ENCODE results near the gene LCE2B.
A peak's percentile ranks its signal among the peaks of the same experiment; 100 is the strongest.
"Not testable (repeated sequence)": the region's sequence is repeated elsewhere in the genome, so short reads cannot be mapped to it uniquely, and the experiment has no call there.

LCE2B gene, protein sequence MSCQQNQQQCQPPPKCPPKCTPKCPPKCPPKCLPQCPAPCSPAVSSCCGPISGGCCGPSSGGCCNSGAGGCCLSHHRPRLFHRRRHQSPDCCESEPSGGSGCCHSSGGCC

DNA sequence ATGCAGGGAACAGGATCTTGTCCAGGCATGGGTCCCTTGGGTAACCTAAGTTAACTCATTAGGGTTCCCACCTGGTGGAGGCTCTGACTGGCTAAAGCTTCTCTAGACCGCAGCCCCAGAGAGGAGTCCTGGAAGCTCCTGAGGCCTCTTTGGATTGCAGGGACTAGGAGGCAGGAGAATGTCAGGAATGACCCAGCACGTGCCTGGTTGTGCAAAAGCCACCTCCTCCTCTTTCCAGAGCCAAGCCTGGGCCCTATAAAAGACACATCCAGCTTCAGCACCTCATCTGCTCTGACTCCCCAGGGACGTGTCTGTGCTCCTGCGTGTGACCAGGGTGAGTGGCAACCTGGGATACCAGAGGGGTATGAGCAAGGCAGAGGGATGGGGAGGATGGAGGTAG, at the start of gene LCE2B:
Gene LCE2B, plus strand, starts transcription at position 301 of the 400 bp plus-strand sequence. CDS start 721 bp downstream, outside the sequence.
- DNase-seq (ENCODE audit: low read depth in 1 of 2, low spot score in 1 of 2); in situ Hi-C loops (cut with HindIII; ENCODE audit: low pct_unique_long_range_greater_than_20kb, low sequenced_read_pairs): not testable (repeated sequence)

DNA sequence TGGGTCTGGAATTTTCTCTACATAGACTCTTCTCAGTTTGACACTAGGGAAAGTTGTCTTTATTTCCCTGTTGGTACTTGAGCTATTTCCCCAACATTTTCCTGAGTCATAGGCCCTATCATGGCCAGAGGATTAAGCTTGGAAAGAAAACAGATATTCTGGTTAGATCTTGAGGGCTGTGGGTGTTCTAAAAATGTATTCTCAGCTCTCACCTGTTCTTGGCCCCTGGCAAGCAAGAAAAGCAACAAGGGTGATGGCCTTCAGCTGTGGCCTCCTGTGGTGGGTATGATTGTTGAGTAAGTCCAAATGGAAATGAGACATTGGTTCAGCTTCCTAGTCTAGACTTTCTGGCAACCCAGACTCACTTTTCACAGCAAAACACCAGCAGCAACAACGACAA, 45.6 kb upstream of the LCE2B start:
- no peak for DNase-seq (ENCODE audit: low read depth in 1 of 2, low spot score in 1 of 2)
- in situ Hi-C loops (cut with HindIII; ENCODE audit: low pct_unique_long_range_greater_than_20kb, low sequenced_read_pairs), result no loop called here
- no peak for TF ChIP-seq JUND (IDR thresholded peaks at IDR 0.05; ENCODE audit: low read depth)

DNA sequence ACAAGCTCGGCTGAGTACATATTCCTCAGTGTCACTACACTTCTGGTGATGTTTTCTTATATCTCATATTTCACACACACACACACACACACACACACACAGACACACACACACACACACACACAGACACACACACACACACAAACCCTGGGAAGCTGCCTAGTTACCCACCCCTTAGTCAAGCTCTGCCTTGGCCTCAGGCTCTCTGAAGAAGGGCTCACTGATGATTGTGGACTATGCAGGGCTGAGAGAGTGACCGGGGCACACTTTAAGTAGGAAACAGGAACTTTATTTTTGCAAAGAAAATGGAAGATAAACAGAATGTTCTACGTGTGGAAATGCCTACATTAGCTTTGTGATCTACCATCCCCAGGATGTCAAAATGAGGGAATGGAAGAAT, 42.0 kb upstream of the LCE2B start:
- DNase-seq (ENCODE audit: low read depth in 1 of 2, low spot score in 1 of 2), result no peak
- TF ChIP-seq JUND (IDR thresholded peaks at IDR 0.05; ENCODE audit: low read depth), result no peak
- in situ Hi-C loops (cut with HindIII; ENCODE audit: low pct_unique_long_range_greater_than_20kb, low sequenced_read_pairs), result no loop called here

DNA sequence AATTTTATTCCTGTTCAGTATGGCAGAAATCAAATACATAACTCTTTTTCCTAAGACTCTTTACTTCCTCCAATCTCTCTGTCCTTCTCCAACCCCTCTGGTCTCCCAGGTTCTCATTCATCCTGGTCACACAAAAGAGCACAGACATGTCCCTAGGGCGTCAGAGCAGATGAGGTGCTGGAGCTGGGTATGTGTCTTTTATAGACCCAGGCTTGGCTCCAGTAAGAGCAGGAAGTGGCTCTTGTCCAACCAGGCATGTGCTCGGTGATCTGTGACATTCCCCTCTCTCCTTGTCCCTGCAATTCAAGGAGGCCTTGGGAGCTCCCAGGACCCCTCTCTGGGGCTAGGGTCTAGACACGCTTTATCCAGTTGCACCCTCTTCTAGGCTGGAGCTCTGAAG, 40.8 kb upstream of the LCE2B start:
- TF ChIP-seq JUND (IDR thresholded peaks at IDR 0.05; ENCODE audit: low read depth), result no peak
- DNase-seq (ENCODE audit: low read depth in 1 of 2, low spot score in 1 of 2), result peak in 1 of 2 experiments; percentile 57
- in situ Hi-C loops (cut with HindIII; ENCODE audit: low pct_unique_long_range_greater_than_20kb, low sequenced_read_pairs), result no loop called here

DNA sequence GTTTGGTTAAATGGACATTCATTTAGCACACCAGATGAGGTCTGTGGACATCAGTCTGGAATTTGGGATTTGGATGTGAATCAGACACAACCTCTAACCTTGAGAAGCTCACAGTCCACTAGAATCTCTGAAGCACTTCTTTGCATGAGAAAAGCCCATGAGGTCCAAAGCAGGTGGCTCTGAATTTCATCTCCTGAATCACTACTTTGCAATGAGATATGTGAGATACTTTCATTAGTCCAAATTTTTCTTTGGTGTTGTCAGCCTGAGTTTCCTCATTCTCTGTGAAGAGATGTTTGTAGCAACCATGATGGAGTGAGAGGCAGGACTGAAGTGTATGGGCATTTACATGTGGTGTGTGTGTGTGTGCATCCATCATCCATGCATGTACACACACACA, 39.3 kb upstream of the LCE2B start:
- in situ Hi-C loops (cut with HindIII; ENCODE audit: low pct_unique_long_range_greater_than_20kb, low sequenced_read_pairs), result no loop called here
- no peak for TF ChIP-seq JUND (IDR thresholded peaks at IDR 0.05; ENCODE audit: low read depth)

DNA sequence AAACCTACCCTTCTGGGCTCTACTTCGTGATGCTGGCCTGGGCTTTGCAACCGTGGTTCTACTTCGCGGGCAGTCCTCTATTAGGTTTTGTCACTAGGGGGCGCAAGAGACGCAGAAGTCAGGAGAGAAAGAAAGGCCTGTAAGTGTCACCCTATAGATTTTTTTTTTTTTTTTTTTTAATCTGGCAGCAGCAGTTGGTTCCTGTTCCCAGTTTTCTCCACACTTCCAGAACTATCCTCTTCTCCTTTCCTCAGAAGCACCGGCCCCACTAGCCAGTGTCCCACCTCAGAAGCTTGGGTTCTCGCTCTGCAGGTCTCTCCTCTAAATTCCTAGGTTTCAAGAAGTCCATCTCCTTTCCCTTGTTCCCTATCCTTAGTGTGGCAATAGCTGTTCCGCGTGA, 31.8 kb upstream of the LCE2B start:
- in situ Hi-C loops (cut with HindIII; ENCODE audit: low pct_unique_long_range_greater_than_20kb, low sequenced_read_pairs), result no loop called here
- peak; percentile 56 to 88 for DNase-seq (ENCODE audit: low read depth in 1 of 2, low spot score in 1 of 2)

More for the DNA sequence above, 39.3 kb upstream of the LCE2B start:
- DNase-seq (ENCODE audit: low read depth in 1 of 2, low spot score in 1 of 2), result no peak

DNA sequence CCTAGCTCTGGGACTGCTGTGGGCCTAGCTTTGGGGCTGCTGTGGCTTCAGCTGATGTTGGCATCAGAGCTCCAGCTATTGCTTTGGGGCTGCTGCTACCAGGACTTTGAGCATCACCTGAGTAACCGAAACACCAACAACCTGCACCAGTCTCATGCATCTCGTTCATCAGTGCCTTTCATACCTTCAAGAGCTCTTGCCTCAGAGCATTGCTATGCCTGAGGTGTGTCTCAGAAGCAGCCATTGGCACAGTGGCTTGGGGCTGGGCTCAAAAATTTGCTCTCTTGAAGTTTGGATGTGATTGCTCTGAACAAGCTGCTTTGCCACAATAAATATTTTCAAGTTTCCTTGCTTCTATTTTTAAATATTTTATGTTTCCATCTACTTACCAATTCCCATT, 29.5 kb upstream of the LCE2B start:
- TF ChIP-seq JUND (IDR thresholded peaks at IDR 0.05; ENCODE audit: low read depth), result no peak
- in situ Hi-C loops (cut with HindIII; ENCODE audit: low pct_unique_long_range_greater_than_20kb, low sequenced_read_pairs), result no loop called here
- no peak for DNase-seq (ENCODE audit: low read depth in 1 of 2, low spot score in 1 of 2)

More for the DNA sequence above, 31.8 kb upstream of the LCE2B start:
- no peak for TF ChIP-seq JUND (IDR thresholded peaks at IDR 0.05; ENCODE audit: low read depth)

DNA sequence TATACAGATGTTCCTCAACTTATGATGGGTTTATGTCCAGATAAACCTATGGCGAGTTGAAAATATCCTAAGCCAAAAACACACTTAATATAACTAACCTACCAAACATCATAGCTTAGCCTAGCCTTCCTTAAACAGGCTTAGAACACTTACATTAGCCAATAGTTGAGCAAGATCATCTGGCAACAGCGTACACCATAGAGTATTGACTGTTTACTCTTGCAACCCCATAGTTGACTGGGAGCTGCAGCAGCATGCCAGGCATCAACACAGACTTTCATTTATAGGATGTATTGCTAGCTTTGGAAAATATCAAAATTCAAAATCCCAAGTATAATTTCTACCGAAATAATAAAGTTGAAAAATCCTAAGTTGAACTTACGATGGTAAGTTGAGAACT, 28.2 kb upstream of the LCE2B start:
- no peak for DNase-seq (ENCODE audit: low read depth in 1 of 2, low spot score in 1 of 2)
- in situ Hi-C loops (cut with HindIII; ENCODE audit: low pct_unique_long_range_greater_than_20kb, low sequenced_read_pairs), result no loop called here
- no peak for TF ChIP-seq JUND (IDR thresholded peaks at IDR 0.05; ENCODE audit: low read depth)

DNA sequence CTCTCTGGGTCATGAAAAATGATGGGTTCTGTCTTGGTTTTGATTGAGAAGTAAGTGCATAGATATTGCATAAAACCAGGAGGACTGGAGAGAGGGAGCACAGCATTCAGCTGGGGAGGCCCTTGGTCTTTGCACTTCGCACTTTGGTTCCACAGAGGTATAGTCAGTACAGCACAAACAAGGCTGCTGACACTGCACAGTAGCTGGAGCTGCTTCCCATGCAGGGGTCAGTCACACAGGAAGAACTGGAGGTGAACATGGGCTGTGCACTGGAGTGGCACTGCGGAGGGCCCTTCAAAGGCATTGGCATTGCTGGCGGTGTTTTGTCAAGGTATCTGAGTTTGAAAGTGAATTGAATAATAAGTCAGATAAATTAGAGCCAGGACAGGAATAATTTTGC, 27.3 kb upstream of the LCE2B start:
- DNase-seq (ENCODE audit: low read depth in 1 of 2, low spot score in 1 of 2), result no peak
- in situ Hi-C loops (cut with HindIII; ENCODE audit: low pct_unique_long_range_greater_than_20kb, low sequenced_read_pairs), result no loop called here
- no peak for TF ChIP-seq JUND (IDR thresholded peaks at IDR 0.05; ENCODE audit: low read depth)

DNA sequence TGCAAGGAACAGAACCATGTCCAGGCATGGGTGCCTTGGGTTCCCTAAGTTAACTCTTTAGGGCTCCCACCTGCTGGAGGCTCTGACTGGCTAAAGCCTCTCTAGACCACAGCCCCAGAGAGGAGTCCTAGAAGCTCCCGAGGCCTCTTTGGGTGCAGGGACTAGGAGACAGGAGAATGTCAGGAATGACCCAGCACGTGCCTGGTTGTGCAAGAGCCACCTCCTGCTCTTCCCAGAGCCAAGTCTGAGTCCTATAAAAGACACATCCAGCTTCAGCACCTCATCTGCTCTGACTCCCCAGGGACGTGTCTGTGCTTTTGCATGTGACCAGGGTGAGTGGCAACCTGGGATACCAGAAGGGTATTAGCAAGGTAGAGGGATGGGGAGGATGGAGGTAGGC, 22.8 kb upstream of the LCE2B start, which contains the start of gene LCE2D:
Gene LCE2D, plus strand, starts transcription at position 283 of the 400 bp plus-strand sequence. CDS start 726 bp downstream, outside the sequence.
- TF ChIP-seq JUND (IDR thresholded peaks at IDR 0.05; ENCODE audit: low read depth), result no peak
- in situ Hi-C loops (cut with HindIII; ENCODE audit: low pct_unique_long_range_greater_than_20kb, low sequenced_read_pairs), result no loop called here
- DNase-seq (ENCODE audit: low read depth in 1 of 2, low spot score in 1 of 2), result no peak

DNA sequence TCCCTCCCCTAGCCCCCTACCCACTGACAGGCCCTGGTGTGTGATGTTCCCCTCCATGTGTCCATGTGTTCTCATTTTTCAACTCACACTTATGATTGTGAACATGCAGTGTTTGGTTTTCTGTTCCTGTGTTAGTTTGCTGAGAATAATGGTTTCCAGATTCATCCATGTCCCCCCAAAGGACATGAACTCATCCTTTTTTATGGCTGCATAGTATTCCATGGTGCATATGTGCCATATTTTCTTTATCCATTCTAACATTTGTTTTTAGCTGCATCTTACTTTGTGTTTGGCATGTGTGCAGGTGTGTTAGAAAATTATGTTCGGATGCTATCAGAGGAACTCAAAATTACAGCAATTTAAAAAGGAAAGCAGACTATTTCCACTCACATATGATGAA, 19.8 kb upstream of the LCE2B start:
- DNase-seq (ENCODE audit: low read depth in 1 of 2, low spot score in 1 of 2); in situ Hi-C loops (cut with HindIII; ENCODE audit: low pct_unique_long_range_greater_than_20kb, low sequenced_read_pairs): not testable (repeated sequence)

DNA sequence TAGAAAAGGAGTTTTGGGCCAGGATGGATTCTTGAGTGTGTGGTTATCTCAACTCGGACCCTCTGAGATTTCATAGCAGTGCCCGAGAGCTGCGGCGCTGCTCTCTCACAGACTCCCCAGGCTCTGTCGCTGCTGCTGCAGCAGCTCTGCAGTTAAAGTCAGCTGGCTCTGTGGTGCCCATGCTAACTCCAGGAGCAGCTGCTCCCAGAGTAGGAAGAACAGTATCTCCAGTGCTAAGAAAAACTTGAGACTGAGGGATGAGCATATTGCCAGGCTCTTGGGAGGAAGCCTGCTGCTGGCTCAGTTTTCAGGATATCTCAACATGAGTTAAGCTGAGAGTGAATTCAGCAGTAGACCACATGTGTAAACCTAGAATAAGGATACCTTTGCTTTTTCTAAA, 18.3 kb upstream of the LCE2B start:
- in situ Hi-C loops (cut with HindIII; ENCODE audit: low pct_unique_long_range_greater_than_20kb, low sequenced_read_pairs), result no loop called here
- no peak for DNase-seq (ENCODE audit: low read depth in 1 of 2, low spot score in 1 of 2)
- TF ChIP-seq JUND (IDR thresholded peaks at IDR 0.05; ENCODE audit: low read depth), result no peak

DNA sequence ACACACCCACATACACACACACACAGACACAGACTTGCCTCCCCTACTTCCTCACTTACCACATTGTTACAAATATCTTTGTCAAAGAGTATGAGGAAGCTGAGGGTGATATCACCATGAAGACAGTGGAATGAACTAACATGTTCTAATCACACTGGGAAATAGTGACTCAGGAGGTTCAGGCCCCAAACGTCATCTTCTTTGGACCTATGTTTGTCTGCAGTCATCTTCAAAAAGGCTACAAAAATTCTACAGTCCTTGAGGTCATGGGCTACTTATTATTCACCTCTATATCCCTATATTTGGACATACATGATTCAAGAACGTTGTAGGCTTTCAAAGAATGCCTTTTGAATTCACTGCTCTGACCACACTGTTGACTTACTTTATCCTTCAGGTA, 12.9 kb upstream of the LCE2B start:
- in situ Hi-C loops (cut with HindIII; ENCODE audit: low pct_unique_long_range_greater_than_20kb, low sequenced_read_pairs), result no loop called here
- no peak for TF ChIP-seq JUND (IDR thresholded peaks at IDR 0.05; ENCODE audit: low read depth)
- peak in 1 of 2 experiments; percentile 16 for DNase-seq (ENCODE audit: low read depth in 1 of 2, low spot score in 1 of 2)

DNA sequence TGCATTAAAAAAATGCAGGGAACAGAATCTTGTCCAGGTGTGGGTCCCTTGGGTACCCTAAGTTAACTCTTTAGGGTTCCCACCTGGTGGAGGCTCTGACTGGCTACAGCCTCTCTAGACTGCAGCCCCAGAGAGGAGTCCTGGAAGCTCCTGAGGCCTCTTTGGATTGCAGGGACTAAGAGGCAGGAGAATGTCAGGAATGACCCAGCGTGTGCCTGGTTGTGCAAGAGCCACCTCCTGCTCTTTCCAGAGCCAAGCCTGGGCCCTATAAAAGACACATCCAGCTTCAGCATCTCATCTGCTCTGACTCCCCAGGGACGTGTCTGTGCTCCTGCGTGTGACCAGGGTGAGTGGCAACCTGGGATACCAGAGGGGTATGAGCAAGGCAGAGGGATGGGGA, 10.9 kb upstream of the LCE2B start, which contains the start of gene LCE2C:
Gene LCE2C, plus strand, starts transcription at position 297 of the 400 bp plus-strand sequence. CDS start 737 bp downstream, outside the sequence.
- in situ Hi-C loops (cut with HindIII; ENCODE audit: low pct_unique_long_range_greater_than_20kb, low sequenced_read_pairs); DNase-seq (ENCODE audit: low read depth in 1 of 2, low spot score in 1 of 2): not testable (repeated sequence)
